Inflammatory macrophage (primary cell): Measurements from ENCODE around the gene CCDC28B.
A peak's percentile ranks its signal among the peaks of the same experiment; 100 is the strongest.

Experiments
- DNase-seq, 2 donors: peaks; one replicate each; pipeline ENCODE4 v3.0.0-alpha.2; 2020 to 2022

Gene CCDC28B

DNA sequence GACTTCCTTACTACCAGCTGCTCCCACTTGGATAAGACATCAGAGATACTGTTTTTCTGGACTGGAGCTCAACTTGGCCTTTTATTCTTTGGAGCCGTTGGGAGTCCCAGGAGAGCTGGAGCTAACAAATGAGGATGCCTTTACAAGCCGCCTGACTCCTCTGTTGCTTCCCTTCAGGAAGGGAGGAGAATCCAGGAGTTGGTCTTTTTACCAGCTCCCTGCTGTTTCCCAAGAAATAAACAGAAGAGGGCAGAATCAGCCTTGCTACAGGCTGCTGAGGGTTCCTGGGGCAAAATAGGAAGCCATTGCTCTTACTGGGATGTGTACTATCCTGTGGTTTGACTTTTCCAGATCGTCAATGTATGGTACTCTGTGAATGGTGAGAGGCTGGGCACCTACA, 23.3 kb downstream of the CCDC28B start:
- no peak for DNase-seq

DNA sequence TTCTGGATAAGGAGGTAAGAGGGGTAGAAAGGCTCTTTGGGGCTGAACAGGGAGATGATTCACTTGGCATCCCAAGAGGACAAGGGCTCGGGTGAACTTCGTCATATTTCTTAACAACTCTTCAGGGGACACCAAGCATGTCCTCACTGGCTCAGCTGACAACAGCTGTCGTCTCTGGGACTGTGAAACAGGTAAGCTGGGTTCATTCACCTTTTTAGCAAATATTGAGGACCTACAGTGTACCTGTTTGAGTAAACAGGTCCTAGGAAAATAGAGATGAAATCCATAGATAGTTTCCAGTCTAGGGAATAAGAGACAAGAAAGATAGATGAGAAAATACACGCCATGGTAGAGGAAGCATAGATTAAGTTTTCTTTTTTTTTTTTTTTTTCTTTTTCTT, 23.9 kb downstream of the CCDC28B start:
- DNase-seq = no peak

DNA sequence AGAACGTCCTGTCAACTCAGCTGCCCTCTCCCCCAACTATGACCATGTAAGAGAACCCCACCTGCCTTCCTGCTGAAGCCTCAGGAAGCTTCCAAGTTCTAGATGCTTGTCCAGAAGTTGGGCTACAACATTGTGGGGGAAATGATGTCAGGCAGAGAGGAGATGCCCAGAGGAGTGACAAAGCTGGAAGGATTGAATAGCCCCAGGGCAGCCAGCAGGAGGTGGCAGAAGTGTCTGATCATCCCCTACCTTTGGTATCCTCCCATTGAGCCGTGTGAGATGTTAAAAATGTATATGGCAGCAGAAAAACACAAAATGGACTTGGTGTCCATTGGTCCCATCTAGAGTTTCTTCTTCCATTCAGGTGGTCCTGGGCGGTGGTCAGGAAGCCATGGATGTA, 28.4 kb downstream of the CCDC28B start:
- no peak for DNase-seq

DNA sequence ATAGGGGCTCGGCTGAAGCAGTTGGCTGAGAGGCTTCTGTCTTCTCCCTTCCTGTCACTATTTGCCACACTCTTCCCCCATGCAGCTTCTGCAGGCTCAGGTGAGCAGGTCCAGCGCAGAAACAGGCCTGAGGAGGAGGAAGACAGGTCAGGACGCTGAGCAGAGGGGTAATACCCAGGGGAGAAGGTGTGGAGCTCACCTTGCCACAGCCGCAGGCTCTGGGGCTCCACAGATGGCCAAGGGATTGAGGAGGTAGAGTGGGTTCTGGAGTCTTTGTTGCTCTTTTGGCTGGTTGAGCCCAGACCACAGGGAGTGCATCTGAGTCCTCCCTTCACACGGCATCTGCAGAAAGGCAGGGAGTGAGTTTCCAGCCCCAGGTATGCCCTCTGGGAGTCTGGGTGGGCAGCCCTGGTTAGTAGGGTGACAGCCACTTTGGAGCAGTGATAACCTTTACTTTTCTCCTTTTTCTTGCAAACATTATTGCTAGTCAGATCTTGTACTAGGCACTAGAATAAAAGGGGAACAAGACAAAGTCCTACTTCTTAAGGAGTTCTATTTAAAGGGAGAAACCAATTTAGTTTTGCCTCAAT, 31.5 kb downstream of the CCDC28B start:
- DNase-seq = no peak

DNA sequence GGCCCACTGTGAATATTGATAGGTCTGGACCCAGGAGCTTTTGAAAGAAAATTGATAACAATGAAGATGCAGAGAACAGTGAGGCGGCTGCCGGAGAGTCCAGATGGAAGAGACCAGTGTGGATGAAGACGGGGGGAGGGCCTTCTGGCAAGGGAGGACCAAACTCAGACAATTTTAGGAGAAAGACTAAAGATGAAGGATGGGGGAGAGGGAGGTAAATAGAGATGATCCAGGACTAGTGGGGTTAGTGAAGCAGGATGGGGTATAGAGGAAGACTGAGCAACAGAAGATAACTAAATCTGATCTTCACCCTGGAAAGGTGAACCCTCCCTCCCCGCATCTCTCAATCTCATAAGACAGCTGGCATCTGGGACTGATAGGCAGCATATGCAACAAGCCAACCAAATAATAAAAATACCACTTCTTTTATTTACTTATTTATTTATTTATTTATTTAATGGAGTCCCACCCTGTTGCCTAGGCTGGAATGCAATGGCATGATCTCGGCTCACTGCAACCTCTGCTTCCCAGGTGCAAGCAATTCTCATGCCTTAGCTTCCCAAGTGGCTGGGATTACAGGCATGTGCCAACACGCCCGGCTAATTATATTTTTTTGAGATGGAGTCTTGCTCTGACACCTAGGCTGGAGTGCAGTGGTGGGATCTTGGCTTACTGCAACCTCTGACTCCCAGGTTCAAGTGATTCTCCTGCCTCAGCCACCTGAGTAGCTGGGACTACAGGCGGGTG, 32.3 kb downstream of the CCDC28B start:
- no peak for DNase-seq

DNA sequence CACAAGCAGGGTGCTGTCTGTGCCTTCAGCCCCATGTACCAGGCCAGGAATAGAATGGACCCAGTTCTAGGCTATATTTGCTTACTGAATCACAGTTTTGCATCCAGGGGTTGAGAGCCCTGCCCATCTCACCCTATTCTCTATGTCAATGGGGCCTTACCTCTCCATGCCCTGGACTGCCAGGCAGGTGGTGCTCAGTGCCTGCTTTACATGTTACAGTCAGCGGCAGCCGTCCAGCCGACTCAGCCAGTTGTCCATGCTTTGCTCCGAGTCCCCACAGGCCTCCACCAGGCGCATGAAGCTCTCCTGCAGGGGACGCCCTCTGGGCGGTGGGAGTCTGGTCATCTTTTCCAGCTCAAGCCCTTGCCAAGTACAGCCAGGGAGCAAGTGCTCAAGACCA, 34.4 kb downstream of the CCDC28B start:
- DNase-seq = no peak

DNA sequence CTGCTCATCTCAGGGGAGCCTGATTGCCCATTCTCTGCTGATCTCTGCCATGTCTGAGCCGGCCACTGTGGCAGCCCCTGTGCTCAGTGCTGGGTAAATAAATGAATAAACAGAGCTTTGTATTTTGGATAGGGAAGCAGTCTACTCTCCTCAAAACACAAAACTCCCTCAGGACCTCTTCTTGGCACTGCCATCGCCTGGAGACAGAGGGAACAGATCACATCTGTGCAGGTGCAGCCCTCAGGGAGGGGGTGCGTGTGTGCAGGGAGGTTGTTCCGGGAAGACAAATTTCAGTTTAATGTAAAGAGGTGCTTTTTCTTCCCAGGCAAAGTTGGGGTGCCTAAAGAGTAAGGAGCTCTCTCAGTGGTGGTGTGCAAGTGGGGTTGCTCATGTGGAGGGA, 38.9 kb downstream of the CCDC28B start:
- no peak for DNase-seq

DNA sequence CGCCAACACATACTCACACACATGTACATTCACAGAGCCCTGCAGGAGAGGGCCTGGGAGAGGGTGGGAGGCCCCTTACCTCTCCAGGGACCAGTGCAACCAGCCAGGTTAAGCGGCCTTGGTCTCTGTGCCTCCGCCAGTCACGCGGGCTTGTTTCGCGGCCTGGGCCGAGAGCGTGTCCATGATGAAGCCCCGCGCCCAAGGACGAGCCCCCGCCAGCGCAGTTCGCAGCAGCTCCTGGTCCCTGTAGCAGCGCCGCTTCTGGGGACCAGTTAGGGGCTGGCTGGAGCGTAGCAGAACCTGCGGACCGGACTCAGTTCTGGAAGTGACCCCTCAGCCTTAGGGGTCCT, 39.4 kb downstream of the CCDC28B start:
- DNase-seq = no peak

DNA sequence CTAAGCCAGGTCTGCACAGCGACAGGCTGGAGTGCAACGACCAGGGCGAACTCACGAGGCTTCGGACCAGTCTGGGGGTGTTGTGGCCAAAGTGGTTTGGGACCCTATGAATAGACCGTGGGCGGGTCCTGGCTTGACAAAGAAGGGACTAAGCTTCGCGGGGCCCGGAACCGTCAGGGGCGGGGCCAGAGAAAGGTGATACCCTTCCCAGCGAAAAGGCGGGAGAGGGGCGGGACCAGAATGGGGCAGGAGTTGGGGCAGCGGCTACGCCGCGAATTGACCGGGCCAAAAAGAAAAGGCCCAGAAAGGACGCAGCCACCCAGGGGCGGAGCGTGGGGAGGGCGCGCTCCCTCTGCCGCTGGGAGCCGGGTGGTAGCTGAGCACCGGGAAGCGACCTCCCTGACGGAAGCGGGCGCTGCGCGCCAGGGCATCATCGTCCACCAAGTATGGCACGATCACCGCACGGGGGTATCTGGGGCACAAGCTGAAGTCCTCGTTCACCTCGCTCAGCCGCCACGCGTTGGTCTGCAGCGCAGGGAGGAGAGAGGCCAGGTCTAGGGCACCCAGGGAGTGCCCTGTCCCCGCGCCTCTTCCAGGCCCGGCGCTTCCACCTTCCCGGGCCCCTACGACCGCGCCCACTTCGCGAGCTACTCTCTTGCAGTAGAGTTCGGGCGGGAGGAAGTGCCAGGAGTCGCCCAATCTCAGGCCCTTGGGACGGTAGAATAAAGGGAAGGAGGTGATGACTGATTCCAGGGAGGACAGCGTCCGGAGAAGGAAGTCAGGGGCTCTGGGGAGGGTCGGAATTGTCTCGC, 40.0 kb downstream of the CCDC28B start:
- DNase-seq = peak; percentile 48 to 68

DNA sequence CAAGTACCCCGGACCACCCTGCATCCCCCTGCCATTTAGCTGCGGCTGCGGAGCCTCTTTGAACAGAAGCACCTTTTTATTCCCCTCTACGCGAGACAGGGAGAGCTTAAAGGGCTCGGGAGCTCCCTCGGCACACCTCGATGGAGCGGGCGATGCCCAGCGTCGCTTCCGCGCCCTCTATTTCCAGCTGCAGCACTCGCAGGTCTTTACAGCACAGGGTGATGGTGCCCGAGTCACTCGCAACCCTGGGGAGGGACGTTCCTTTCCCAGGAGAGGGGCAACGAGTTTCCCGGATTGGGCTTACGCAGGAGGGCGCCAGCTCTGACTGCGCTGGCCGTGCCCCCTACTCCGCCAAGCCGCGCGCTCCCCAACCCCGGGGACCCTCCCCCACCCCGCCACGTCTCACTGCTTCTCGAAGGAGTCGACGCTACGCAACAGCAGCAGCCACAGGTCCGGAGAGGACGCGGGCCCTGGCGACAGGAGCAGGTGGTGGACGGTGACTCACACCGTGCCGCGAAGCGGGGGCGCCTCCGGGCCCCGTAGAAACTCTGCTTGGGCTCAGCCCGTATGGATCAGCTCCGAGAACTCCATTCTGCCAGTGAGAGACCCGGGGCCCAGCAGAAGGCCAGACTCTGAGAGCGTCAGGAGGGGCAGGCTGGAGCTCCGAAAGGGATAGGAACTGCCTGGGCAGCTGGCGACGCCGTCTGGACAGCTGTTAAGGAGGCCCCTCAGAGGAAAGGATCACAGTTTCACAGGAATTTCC, 40.8 kb downstream of the CCDC28B start:
- DNase-seq = no peak

DNA sequence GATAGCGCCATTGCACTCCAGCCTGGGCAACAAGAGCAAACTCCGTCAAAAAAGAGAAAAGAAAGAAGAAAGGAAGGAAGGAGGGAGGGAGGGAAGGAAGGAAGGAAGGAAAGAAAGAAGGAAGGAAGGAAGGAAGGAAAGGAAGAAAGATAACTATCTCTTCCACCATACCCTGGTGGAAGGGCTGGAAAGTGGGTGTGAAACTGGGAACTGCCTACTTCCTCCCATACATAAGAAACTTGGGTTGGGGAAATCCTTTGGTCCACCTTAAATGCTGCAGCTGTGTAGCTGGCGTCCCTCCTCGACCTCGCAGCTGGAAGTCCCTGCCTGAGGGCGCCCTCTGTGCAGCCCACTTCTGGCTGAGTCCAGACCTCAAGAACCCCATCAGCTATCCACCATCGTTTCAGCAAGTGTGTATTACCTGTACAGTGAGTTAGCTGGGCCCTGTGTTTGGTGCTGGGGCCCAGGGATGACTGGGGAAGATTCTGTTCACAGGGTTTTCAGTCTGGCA, 42.0 kb downstream of the CCDC28B start:
- DNase-seq = peak; percentile 38 to 51

DNA sequence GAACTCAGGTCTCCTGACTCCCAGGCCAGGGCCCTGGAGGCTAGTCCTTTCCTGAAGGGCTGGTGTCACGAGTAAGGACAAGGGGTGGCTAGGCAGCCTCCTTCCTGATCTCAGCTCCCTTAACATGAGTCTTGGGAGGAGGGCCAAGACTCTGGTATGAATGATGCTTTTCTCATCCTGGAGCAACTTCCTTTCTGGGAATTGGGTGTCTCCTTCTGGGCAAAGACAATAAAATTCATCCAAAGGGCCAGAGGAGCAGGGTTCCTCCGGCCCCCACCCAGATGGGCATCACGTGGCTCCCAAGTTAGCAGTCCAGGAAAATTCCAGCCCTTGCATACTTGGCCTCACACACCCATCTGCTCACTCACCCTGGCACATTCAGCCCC, 46.5 kb downstream of the CCDC28B start, which contains the start of gene FAM167B:
FAM167B (plus strand) TSS at position 335 of the 386 bp plus-strand sequence. CDS start 200 bp downstream, outside the sequence.
- no peak for DNase-seq

DNA sequence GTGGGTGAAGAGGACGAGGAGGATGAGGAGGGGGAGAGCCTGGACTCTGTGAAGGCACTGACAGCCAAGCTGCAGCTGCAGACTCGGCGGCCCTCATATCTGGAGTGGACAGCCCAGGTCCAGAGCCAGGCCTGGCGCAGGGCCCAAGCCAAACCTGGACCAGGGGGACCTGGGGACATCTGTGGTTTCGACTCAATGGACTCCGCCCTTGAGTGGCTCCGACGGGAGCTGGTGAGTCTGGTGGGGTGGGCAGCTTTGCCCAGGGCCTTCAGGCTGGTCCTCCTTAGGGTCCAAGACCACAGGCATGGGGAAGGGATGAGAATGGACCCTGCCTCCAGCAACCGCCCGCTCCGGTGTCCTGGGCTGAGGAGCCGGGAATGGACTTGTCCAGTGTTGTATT, 47.1 kb downstream of the CCDC28B start:
- DNase-seq = no peak

DNA sequence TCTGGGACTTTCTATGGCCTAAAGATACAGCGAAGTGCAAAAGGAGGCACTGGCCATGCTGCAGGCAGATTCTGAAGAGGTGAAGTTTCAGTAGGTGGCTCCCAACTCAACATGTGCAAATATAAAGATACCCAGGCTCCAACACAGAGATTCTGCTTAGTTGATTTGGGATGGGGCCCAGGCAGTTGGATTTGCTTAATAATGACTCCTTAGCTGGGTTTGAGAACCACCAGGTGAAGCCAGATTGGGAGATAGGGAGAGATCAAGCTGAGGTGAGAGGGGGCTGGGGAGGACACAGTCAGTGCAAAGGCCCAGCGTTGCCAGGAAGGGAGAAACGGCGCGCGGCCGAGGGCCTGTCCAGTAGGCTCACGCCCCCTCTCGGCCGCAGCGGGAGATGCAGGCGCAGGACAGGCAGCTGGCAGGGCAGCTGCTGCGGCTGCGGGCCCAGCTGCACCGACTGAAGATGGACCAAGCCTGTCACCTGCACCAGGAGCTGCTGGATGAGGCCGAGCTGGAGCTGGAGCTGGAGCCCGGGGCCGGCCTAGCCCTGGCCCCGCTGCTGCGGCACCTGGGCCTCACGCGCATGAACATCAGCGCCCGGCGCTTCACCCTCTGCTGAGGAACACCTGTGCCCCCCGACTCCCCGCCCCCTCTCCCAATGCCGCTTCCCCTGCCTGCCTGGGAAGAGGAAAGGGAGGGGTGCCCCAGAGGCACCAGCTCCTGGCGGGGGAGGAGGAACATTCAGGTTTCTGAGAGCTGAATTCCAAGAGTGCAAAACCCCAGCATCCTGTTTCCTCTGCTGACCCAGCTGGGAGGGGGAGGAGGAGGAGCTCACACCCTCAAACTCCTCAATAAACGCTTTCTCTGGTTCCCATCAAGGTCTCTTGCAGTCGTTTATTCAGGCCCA, 47.8 kb downstream of the CCDC28B start:
- DNase-seq = peak; percentile 70 to 81

DNA sequence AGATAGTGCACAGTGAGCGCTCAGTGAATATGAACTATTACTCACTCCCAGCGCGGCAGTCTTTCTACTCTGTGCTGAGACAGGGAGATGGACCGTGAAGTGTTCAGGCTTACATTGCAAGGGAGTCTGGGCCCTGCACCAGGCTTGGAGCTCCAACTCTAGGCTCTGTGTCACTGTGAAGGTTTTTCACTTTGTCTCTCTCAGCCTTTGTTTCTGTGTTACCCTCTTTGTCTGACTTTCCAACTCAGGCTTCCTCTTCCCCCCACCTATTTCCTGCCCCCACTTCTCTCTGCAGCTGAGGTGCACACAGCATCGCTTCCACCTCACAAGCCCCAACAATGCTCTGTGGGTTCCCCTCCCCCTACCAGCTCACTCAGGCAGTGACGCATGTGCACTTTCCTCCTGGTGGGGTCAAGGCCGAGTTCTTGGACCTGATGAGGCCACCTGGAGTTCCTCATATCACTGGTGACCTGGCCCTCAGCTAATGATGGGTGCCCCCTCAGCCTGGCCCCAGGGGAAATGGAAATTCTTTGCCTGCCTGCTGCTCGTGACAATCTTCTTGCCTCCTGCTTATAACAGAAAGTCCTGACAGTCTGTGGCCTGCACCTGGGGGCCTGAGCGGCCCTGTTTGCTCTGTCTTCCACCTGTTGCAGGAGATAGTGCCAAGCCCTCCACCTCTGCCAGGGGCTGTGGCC, 49.6 kb downstream of the CCDC28B start:
- DNase-seq = no peak

DNA sequence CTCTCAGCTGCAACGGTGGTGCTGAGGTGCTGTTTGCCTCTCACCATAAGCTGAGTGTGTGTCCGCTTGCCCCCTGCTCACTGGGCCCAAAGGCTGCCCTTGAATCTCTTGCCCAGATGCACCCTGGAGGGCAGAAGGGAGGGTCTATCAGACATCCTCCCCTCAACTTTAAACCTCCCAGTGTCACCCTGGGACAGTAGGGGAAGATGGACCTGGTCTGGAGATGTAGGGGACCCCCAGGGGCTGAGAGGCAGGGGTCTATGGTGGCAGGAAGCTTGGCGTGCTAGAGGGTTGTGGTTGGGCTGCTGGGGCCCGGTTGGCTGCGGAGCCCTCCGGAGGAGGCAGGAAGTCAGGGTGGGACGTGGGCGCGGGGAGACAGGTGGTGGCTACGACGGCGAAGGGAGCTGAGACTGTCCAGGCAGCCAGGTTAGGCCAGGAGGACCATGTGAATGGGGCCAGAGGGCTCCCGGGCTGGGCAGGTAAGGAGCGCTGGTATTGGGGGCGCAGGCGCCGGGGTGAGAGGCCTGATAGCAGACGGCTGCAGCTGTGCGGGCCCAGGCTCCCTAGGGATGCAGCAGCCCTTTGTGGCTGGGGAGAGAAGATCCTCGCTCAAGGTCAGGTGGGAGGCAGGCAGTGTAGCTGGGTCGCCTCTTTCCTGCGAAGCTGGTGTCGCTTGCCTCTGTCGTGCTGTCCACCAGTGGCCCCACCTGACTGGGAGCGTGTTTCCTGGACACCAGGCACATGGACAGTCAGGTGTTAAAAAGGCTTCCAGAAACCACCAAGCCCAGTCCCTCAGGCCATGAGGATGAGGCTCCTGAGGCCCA, 50.7 kb downstream of the CCDC28B start, which contains the start of gene LCK:
LCK (plus strand) TSS at position 373 of the 824 bp plus-strand sequence. CDS start 23,065 bp downstream, outside the sequence.
- DNase-seq = no peak
